VCaP (cell line): Measurements from ENCODE around the gene BPIFB3.

Experiments
- H3K27ac ChIP-seq: fragments of 450-650 bp; 2 replicates; pipeline ENCODE4 v1.5.1; 2017
- CTCF ChIP-seq: fragments of 450-650 bp; conservative IDR thresholded peaks from 2 replicates; pipeline ENCODE4 v1.5.1; 2017; ENCODE audit warnings: mild to moderate bottlenecking, moderate library complexity

BPIFB3 gene

GRCh38 chr20:33079259-33079658 lies 25.6 kb downstream of the BPIFB3 start, which contains the start of gene BPIFB4:
TSS of gene BPIFB4 (plus strand) at chr20:33079643. CDS start at chr20:33081527, 1,884 bp downstream.
- no peak within 1 kb of the TSS for H3K27ac ChIP-seq

GRCh38 chr20:33081411-33082154 lies 27.9 kb downstream of the BPIFB3 start:
- no peak for TF ChIP-seq CTCF
- no peak overlapping the region for H3K27ac ChIP-seq

More at GRCh38 chr20:33079259-33079658, 25.6 kb downstream of the BPIFB3 start, which contains the start of gene BPIFB4:
- TF ChIP-seq CTCF: no peak

DNA sequence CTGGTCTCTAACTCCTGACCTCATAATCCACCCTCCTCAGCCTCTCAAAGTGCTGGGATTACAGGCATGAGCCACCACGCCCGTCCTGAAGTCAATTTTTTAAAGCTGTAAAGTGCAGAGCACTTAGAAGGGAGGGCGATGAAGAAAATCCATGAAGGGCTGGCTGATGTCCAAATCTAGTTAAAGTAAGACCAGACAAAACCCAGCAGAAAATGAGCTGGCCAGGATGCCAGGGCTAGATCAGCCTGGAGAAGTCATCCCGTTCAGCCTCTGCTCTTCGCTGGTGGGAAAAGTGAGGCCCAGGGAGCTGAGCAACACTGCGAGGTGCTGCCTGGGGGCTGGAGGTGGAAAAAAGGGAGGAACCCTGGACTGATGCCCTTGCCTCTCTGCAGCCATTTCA lies 28.8 kb downstream of the BPIFB3 start:
- TF ChIP-seq CTCF: no peak
- no peak overlapping the region for H3K27ac ChIP-seq

DNA sequence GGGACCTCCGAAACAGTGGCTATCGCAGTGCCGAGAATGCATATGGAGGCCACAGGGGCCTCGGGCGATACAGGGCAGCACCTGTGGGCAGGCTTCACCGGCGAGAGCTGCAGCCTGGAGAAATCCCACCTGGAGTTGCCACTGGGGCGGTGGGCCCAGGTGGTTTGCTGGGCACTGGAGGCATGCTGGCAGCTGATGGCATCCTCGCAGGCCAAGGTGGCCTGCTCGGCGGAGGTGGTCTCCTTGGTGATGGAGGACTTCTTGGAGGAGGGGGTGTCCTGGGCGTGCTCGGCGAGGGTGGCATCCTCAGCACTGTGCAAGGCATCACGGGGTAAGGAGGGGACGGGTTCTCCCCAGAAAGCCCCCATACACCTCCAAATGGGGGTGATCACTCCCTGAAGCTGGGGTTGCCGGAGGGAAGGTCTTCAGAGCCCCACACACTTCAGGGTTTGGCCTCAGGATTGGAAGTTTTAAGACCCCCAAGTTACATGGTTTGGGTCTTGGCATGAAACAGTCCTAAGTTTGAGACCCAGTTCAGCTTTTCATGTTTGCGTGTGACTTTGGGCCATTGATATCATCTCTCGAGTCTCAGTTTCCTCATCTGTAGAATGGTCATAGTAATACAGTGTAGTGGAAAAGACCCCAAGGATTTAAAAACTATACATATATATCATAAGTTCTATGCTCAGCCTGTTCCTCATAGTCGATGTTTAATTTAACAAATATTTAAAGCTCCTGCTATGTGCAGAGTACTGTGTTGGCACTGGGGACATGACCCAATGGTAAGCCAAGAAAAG lies 30.0 kb downstream of the BPIFB3 start:
- TF ChIP-seq CTCF: no peak
- no peak overlapping the region for H3K27ac ChIP-seq

- TF ChIP-seq CTCF: no peak
- H3K27ac ChIP-seq: no peak overlapping the region
These were observed 31.0 kb downstream of the BPIFB3 start for GRCh38 chr20:33084722-33085121.

- no peak for TF ChIP-seq CTCF
- no peak overlapping the region for H3K27ac ChIP-seq
These were observed 32.5 kb downstream of the BPIFB3 start for GRCh38 chr20:33086052-33086722.

- no peak overlapping the region for H3K27ac ChIP-seq
- TF ChIP-seq CTCF: no peak
These were observed 37.4 kb downstream of the BPIFB3 start for GRCh38 chr20:33091147-33091546.
